GM03348 (cell line): Measurements from ENCODE around the gene ANKS4B.
"Not testable (repeated sequence)": the region's sequence is repeated elsewhere in the genome, so short reads cannot be mapped to it uniquely, and the experiment has no call there.

Experiments used
- DNase-seq: peaks from one replicate; pipeline ENCODE4 v3.0.0; 2012; ENCODE audit warnings: low spot score

Gene ANKS4B

DNA sequence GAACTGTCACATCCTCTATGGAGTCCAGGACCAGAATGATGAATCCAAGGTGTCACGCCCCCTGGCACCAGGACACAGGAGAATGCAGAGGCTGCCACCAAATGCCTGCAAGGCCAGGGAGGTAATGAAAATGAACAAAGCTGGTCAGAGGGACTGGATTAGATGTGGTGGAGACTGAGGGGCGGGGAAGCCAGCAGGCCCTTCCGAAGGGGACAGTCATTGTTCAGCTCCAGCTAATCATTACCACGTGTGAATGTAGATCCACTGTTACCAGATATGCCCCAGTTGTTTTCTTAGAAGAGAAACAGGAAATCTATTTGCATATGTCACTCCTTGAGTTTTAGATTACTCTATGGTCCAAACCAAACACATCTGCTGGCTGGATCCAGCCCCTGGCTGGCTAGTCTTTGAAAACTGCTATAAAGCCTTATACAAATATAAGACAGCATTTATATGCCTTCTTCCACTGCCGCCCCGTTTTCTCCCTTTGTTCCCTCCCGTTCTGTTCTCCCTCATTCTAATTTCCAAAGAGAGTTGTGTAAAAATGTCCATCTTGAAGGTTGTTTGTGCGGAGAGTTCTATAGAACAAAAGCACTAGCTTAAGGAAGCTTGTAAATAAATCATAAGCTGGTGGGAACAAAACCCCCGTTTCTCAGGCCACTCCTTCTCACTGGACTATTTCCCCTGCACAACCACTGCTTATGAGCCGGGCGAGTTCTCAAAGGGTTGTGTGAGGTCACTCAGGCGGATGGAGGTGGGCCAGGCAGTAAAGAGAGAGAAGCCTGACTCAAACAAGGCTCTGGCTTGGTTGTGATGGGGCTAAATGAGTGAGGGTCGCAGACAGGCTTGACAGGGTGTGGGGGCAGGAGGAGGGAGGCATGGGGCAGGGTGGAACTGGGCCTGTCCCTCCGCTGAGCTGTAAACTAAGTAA lies 30.4 kb downstream of the ANKS4B start:
- peak; percentile 50 for DNase-seq

DNA sequence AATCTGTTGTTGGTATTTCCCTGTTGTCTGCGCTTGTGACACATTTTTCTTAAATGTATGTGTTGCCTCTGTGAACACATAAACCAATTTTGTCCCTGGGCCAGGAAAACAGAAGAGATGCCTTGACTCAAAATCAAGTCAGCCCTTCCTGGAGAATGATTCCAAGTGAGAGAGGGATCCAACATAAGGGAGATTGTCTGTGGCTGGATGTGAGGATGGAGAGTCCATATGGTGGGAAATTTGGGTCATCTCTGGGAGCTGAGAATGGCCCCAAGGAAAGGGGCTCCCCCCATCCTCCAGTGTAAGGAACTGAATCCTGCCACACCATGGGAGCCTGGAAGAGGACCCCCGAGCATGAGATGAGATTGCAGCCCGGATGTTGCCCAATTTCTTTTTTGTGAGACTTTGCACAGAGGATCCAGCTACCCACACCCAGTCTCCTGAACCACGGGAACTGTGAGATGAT lies 31.1 kb downstream of the ANKS4B start:
- no peak for DNase-seq

DNA sequence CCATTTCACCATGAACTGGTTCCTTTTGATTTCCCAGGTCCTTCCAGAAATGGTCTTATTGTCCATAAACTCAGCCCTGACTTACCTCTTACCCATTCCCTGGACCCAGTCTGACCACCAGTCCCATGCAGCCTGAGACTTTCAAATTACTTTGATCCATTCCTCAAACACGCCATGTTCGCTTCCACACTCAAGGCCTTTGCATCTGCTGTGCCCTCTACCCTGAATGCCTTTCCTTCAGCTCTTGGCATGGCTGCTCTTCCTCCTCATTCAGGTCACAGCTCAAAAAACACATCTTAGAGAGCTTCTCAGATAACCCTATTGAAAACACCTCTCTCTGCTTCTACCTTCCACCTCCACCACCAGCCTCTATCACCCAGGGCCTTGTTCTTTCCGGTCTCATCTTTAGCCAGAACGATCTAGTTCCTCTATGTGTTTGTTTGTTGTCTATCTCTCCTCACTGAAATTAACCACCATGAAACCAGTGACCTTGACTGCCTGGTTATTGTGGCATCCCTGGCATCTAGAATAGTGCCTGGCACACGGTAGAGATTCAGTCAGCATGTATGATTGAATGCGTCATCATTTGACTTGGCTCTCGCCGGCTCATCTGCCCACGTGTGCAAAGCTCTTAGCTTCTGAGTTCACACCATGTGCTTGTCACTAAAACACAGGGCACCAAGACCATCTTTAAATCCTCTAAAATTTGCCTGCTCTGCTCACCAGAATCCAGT lies 31.8 kb downstream of the ANKS4B start:
- DNase-seq, result no peak

DNA sequence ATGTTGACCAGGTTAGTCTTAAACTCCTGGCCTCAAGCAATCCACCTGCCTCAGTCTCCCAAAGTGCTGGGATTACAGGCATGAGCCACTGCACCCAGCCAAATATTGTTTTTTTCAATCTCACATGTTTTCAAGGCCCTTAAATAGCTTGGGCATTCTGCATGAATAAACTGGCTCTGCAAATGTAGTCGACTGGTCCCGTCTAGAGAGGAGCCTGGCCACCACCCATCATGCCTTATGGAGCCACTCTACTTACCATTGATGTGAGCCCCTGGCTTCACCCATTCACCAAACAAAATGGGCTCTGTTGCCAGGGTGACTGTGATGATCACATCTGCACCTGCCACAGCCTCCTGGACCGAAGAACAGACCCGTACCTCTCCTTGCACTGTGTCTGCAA lies 33.8 kb downstream of the ANKS4B start:
- DNase-seq, result no peak

DNA sequence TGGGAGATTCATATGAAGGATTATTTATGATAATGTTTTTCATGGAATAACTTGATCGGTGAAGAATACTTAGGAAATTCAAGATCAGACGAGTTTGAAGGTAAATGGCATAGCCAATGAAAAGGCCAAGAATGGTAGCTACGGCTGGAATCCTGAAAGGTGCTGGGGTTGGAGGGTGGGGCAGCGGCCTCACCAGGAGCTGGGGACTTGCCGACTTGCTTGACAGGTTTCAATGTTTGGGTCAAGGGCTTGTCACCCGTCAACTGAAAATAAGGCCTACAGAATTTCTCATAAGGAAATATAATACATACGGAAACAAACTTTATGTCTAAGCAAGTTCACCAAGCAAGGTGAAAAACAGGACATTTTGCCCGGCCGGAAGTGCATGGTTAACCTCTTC lies 34.7 kb downstream of the ANKS4B start:
- DNase-seq, result no peak

DNA sequence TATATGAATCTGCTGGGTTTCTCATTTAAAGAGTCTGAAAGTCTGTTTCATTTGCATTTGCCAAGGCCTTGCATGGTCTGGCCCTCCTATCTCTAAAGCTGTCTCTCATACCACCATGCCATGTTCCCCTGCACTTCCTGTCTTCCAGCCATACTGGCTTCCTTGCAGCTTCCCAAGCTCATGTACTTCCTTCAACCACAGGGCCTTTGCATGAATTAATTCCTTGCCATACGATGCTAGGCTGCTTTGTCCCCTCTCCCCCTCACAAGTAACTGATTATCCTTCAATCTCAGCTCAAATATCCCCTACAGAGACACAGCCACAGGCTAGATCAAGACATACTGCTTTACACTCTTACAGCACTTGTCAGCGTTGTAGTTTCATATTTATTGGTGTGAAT lies 38.8 kb downstream of the ANKS4B start:
- DNase-seq, result no peak

DNA sequence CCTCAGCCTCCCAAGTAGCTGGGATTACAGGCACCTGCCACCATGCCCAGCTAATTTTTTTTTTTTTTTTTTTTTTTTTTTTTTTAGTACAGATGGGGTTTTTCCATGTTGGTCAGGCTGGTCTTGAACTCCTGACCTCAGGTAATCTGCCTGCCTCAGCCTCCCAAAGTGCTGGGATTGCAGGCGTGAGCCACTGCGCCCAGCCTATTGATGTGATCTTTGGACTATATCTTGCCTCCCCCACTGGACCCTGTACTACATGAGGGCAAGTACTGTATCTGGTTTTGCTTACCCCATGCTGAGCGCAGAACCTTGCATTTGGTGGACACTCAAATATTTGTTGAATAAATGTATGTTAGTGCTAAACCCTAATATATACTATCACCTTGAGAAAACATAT lies 39.3 kb downstream of the ANKS4B start:
- DNase-seq, result not testable (repeated sequence)

DNA sequence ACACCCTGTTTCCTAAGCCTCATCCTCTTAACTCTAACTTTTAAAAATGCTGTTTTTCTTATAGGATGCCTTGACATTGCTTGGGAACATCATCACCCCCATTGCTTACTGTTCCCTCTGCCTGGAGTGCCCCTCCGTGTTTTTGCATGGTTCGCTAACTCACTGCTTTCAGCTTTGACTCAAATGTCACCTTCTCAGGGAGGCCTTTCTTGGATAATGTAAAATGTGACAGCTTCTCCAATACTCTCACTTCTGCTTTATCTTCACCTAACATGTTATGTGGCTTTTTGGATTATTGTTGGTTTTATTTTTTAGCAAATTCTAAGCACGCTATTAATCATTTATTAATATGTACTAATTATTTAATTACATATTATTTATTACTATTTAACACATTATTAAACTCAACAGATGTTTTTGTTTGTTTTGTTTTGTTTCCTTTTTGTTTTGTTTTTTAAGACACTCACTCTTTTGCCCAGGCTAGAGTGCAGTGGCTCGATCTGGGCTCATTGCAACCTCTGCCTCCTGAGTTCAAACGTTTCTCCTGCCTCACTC lies 40.8 kb downstream of the ANKS4B start:
- DNase-seq, result no peak

DNA sequence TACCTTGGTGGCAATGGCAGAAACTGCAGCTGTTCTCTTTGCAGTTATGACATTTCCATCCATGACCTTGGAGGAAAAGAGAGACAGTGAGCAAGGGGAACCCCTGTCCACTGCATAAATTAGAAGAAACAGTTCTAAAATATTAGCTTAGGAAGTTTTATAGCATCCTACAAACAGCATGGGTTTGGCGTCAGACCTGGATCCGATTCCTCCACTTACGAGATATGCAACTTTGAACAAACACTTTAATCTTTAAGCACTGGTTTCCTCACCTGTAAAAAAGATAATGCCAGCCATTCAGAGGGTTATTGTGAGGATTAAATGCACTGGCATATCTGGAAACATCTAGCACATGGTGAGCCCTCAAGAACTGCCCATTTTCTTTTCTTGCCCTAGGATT lies 42.0 kb downstream of the ANKS4B start:
- no peak for DNase-seq

DNA sequence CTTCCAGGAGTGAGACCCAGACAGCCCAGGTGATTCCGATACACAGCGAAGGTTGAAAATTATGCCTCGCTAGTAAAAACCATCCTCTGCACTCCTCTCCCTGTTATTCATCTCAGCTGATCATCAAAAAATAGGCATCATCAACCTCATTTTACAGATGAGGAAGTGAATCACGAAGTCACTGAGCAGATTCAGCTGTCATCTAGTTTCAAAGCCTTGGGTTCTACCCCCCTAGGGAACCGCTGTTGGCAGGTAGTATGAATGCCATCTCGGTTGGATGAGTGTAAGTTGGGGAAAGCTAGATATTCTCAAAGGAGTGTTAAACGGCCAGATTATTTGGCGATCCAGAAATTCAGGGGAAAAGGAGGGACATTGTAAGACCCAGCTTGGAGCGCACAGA lies 42.6 kb downstream of the ANKS4B start:
- DNase-seq, result no peak

DNA sequence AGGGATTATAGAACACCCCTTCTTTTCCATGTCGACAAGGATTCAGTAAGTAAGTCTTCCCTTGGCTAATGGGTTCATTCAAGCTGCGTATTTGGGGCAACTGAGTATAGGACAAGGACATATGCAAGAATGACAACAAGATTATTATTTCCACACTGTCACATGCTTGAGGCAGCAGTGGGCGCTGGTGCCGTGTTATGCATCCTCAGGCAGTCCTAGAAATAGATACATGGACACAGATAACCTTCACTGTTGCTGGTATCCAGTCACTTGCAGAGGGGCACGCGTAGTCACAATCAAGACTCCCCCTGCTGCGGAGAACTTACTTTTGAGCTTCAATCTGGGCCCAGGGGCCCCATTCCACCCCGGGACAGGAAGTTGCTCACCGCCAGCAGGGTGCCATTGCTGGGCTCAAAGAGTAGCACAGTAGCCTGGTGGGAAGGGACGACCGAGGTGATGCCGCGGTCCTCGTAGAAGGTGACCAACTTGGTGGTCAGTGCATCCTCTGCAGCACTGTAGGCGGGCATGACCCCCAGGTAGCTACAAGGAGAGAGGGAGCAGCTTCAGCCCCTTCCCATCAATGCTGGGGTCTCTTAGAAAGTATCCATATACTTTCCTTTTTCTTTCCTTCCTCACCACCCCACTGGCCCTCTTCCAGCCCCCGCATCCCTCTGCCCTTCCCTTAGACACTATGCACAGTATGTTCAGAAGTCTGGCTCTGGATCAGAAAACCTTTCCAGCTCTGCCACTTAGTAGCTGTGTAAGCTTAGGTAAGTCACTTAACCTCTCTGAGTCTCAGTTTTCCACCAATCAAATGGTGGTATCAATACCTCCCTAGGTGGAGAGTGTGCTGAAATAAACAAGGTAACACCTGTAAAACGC lies 43.8 kb downstream of the ANKS4B start:
- DNase-seq, result no peak

DNA sequence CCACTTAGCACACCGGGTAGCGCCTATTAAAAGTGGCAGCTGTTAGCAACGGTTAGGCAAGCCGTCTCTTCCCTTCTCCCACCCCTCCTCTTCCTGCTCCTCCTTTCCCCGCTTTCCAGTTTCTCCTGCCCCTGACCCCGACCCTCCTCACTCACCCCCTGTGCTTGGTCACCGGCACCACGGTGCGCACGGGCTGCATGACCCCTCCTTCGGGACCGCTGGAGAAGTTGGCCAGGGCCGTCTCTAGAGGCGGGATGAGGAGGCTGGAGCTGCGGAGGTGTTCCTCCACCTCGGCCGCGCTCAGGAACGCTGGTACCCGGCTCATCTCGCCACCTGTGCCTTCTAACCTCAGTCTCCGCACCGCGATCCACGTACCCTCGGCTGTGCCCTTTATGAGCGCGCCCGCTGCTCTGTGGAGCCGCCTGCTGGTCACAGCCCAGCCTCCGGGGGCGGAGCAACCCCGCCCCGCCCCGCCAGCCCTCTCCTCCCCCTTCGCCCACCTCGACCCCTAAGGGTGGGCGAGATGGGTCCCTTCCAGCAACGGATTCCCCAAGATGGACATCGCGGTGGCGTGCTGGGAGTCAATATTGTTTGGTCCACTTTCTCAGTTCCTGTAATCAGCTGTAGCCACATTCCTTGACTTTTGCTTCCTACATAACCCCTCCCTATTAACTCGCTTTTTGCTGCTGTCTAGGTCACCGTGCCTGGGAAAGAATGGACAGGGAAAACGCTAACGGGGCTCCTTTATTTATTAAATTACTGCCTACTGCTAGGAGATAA lies 44.6 kb downstream of the ANKS4B start, which contains the start of gene CRYM:
Gene CRYM, minus strand, starts transcription at position 364 of the 780 bp plus-strand sequence. Its CDS starts 39 bp downstream, at position 325.
- DNase-seq, result peak; percentile 84

DNA sequence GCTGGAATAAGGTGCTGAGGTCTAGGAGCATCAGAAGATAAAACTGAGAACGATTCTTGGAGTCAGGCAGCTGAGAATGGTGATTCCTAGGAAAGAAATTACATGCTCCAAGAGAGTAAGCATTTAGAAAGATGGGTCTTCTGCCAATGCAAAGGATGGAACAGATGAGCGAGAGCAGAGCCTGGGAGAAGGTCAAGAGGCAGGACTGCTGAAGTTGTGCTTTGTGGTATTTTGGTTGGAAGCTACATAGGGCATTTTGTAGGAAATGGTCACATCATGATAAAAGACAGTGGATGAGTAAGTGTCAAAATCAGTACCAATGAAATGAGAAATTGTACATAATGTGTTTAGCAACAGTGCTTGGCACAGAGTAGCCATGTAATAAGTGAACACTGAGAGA lies 46.0 kb downstream of the ANKS4B start:
- no peak for DNase-seq

DNA sequence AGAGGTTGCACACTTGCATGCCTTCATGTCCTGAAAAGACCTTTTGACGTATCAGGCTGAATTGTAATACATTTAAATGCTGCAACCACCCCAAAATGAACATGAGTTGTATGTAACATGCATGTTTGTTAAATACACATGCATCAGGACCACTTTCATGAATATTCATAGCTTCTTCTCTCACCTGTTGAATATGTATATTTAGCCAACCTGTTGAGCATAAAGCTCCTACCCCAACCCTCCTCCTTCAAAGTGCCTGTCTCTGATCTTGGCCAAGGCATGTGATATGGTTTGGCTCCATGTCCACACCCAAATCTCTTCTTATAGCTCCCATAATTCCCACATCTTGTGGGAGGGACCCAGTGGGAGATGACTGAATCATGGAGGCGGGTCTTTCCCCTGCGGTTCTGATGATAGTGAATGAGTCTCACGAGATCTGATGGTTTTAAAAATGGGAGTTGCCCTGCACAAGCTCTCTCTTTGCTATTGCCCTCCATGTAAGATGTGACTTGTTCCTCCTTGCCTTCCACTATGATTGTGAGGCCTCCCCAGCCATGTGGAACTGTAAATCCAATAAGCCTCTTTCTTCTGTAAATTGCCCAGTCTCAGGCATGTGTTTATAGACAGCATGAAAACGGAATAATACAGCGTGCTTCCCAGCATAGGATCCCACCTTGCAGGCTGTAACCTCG lies 48.3 kb downstream of the ANKS4B start:
- no peak for DNase-seq

DNA sequence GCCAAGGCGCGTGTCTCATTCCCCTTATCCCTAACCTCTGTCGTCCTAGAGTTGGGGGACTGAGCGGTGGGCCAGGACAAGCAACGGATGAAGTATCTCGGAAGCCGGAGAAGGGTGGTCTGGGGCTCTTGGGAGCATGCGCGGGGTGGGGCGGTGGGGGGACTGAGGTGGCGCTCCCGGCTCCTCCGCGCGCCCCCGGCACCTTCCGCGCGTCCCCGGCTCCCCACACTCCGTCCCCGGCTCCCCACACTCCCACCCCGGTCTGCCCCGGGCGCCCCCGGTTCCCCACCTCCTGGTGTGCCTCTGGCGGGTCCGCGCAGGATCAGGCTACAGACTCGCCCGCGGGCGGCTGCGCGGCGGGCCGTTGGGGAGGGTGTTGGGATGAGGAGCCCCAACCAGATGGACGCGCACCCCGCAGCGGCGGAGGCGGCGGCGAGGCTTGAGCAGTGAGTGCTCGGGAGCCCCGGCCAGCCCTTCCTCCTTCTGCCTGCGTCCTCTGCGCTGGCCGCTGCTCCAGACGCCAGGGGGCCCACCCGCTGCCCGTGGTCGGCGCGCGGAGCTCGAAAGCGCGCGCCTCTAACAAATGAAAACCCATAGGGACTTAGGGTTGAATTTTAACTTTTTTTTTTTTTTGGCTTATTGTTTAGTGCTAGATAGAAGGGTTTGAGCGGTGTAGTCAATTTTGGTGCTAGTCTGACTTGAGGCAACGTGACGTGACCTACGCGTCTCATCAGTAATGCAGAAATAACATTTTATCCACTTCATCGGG lies 50.2 kb downstream of the ANKS4B start:
- peak; percentile 67 for DNase-seq

DNA sequence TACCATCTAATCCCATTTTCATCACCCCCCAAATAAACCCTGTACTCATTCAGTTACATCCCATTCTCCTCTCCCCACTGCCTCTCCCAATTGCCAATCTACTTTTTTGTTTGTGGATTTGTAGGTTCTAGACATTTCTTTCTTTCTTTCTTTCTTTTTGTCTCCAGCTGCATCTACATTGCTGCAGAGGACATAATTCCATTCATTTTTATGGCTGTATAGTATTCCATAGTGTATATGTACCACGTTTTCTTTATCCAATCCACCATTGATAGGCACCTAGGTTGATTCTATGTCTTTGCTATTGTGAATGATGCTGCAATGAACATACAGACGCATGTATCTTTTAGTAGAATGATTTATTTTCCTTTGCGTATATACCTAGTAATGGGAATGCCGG lies 50.9 kb downstream of the ANKS4B start:
- DNase-seq, result no peak

DNA sequence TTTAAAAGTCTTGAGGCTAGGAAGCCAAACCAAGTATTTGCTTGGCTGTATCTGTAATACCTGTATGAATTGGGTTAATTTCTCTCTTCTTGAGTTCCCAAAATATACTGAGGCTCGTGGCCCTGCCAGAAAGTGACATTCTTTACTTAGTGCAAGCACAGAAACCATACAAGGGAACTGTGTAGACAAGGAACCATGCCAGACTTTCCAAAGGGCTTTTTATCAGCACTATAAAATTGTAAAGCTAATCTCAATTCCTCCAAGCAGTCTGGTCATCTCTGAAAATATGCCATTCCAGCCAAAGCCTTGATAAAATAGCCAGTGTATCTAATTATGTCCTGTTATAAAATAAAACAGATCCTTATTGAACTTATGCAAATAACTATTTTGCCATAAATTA lies 51.8 kb downstream of the ANKS4B start:
- no peak for DNase-seq

DNA sequence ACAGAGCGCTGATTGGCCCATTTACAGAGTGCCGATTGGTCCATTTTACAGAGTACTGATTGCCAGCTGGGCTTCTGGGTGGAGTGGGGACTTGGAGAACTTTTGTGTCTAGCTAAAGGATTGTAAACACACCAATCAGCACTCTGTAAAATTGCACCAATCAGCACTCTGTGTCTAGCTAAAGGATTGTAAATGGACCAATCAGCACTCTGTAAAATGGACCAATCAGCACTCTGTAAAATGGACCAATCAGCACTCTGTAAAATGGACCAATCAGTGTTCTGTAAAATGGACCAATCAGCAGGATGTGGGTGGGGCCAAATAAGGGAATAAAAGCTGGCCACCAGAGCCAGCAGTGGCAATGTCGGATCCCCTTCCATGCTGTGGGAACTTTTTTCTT lies 56.3 kb downstream of the ANKS4B start:
- DNase-seq, result not testable (repeated sequence)

DNA sequence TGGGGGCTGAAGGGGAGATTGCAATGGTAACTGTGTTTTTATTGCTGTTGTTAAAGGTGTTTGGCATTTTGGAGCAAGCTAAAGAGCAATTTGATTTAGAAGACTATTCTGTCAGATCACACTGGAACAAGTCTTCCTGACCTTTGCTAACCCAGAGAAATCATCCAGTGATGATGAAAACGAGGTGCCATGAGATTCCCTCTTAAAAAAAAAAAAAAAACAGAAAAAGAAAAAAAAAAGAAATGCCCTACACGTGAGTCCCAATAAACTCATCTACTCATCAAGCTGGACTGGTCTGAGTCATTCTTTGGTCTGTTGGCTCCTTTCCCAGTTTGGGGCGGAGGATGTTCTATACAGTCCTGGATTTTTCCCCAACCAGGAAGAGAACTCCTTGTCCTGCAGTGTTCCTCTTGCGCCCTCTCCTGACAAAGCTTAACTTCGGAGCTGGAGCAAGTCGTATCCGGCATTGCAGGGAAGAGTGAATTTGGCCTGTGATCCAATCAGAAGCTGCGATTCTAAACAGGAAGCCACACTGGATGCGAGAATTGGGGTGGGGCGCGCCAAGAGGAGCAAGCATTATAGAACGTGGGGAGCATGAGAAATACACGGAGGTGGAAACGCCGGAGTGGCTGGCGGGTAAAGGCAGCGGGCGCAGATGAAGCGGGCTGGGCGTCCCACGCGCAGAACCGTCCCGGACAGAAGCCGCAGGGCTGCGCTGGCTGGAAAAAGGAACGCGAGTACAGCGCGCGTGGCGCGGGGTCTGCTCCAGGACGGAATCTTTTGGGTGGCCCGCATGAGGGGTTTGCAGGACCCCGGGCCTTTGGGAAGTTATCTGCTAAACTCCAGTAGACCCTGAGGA lies 67.0 kb downstream of the ANKS4B start:
- DNase-seq, result peak; percentile 94
